Measurements from ENCODE around the gene MAP4K4.

Gene MAP4K4

GRCh38 chr2:101837354-101837753, 139.8 kb downstream of the MAP4K4 start:
- TF ChIP-seq ZFX (IDR thresholded peaks at IDR 0.05) (no peak), CTCF (conservative IDR thresholded peaks at IDR 0.05) (no peak)
- no peak overlapping the region for H3K27ac ChIP-seq

GRCh38 chr2:101841679-101842327, 144.3 kb downstream of the MAP4K4 start:
- TF ChIP-seq CTCF (conservative IDR thresholded peaks at IDR 0.05): no peak
- H3K27ac ChIP-seq: no peak overlapping the region

- TF ChIP-seq CTCF (conservative IDR thresholded peaks at IDR 0.05): no peak
- no peak for TF ChIP-seq ZFX (IDR thresholded peaks at IDR 0.05)
- no peak overlapping the region for H3K27ac ChIP-seq
These were observed 145.0 kb downstream of the MAP4K4 start for GRCh38 chr2:101842471-101842870.

- no peak overlapping the region for H3K27ac ChIP-seq
- TF ChIP-seq CTCF (conservative IDR thresholded peaks at IDR 0.05) (no peak), ZFX (IDR thresholded peaks at IDR 0.05) (no peak)
These were observed 145.5 kb downstream of the MAP4K4 start for GRCh38 chr2:101843048-101843447.

- no peak overlapping the region for H3K27ac ChIP-seq
These were observed 146.0 kb downstream of the MAP4K4 start for GRCh38 chr2:101843471-101843870.

GRCh38 chr2:101844055-101844635, 146.6 kb downstream of the MAP4K4 start:
- H3K27ac ChIP-seq: no peak overlapping the region
- no peak for TF ChIP-seq ZFX (IDR thresholded peaks at IDR 0.05)
- TF ChIP-seq CTCF (conservative IDR thresholded peaks at IDR 0.05): no peak

More at GRCh38 chr2:101843471-101843870, 146.0 kb downstream of the MAP4K4 start:
- no peak for TF ChIP-seq CTCF (conservative IDR thresholded peaks at IDR 0.05)
- no peak for TF ChIP-seq ZFX (IDR thresholded peaks at IDR 0.05)

- no peak for TF ChIP-seq ZFX (IDR thresholded peaks at IDR 0.05)
- TF ChIP-seq CTCF (conservative IDR thresholded peaks at IDR 0.05): no peak
- H3K27ac ChIP-seq: no peak overlapping the region
These were observed 149.5 kb downstream of the MAP4K4 start for GRCh38 chr2:101846973-101847372.

All from C4-2B (cell line).